NCI-H2029 treated with DMSO at 0.1 percent for 48 hours (cell line): ENCODE measurements around the gene OAF.
"Not testable (repeated sequence)": the region's sequence is repeated elsewhere in the genome, so short reads cannot be mapped to it uniquely, and the experiment has no call there.

Experiments
- DNase-seq: peaks from one replicate; lab custom pipeline; 2025; lab: John Stamatoyannopoulos, UW

The OAF gene

DNA sequence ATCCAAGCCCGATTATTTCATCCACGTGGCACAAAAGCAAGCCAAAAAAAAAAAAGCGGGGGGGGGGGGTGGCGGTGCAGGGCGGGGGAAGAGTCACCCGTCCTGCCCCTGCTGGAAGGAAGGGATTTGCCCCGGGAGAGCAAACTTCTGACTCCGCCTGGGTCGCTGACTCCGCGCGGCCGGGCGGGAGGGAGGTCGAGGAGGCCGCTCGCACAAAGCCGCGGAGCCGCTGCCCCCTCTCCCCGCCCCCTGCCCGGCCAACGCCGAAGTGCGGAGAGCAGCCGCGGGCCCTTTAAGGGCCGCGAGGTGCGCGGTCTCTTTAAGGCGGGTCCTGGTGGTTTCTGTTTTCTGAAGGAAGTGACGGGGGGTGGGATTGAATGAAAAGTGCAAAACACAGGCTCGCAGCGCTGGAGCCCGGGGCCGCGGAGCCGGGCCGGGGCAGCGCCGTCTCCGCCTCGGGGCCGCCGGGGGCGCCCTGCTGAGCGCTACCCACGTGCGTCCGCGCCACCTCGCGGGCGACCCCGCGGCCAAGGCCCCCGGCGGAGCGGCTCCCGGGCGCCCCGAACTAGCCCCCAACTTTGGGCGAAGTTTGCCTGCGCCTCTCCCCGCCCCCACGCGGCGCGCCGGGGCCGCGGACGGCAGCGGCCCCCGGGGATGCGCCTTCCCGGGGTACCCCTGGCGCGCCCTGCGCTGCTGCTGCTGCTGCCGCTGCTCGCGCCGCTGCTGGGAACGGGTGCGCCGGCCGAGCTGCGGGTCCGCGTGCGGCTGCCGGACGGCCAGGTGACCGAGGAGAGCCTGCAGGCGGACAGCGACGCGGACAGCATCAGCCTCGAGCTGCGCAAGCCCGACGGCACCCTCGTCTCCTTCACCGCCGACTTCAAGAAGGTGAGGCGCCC is at the start of gene OAF:
TSS of gene OAF (plus strand) at position 407 of the 896 bp plus-strand sequence. CDS start at position 655, 248 bp downstream.
- DNase-seq: no peak

DNA sequence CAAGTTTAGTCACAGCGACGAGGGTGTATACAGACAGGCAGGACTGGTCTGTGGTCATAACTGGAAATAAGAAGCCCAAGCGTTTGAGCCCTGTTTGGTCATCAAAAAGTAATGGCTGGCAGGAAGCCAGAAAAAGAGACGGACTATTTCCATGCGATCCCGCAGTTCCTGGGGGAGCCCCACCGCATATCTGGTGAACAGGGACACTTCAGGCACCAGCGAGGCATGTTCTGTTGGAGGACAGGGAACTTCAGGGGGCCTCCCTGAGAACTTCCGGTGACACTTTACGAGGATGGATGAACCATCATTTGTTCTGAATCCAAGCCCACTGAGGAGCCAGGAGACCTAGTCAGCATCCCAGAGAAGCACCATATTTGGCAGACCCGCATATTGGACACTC is 43.2 kb upstream of the OAF start:
- no peak for DNase-seq

DNA sequence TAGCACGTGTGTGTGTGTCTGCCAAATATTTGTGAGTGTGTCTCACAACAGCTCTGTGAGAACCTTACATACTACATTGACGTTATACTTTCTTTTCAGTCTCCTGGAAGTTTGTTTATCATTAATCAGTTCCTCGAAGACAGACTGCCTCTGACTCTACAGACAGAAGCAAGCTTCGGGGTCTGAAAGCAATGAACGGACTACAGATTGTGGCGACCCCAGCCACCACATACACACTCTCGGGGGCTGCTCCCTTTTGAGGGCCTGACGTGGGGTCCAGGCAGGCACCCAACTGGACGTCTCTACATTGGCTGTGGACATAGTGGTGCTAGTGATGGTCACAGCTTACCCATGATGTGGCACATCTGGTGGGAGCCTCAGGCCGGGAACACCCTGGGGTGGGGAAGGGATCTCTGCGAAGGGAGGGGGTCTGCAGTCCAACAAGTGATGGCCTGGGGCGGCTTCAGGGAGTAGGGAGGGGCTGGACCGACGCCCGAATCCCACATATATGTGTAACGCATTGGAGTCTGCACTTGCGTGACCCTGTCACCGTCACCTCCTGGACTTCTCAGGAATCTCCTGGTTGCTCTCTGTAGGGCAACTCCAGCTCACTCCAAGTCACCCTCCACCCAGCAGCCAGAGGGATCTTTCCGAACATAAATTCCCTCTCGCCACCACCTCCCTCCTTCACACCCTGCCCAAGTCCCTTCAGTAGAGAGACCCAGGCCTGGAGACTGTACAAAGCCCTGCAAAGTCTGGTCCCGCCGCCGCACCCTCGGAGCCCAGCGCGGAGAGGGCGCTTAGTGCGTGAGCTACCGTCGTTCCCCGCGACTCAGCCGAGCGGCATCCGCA is 42.5 kb upstream of the OAF start:
- DNase-seq: no peak

DNA sequence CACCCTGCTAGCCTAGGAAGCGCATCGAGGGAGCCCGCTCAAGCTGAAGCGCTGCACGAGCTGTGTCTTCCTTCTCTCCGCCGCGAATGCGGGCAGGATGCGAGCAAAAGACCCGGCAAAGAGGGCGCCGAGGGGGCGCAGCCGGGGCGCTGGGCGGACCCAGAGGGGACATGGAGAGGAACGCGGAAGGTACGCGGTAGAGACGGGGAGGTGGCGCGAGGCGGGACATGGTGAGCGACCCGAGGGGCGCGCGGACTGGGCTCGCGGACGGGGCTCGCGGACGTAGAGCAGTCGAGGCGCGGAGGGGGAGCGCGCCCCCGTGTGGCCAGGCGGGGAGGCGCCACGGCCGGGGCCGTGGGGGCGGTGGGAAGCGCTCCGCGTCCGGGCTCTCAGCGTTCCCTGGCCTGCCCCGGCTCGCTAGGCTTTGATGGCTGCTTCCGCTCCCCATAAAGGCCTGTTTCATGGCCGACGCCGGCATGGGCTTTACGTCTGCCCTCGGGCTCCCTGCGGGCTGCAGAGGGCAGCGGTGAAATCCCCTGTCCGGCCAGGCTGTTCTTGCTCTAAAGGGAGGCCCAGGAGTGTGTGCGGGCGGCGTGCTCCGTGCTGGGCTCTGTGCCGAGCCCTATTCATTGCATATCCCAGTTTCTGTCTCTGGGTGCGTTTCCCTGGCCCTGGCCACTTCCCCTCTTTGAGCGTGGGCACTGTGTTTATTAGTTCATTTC is 41.7 kb upstream of the OAF start:
- no peak for DNase-seq

DNA sequence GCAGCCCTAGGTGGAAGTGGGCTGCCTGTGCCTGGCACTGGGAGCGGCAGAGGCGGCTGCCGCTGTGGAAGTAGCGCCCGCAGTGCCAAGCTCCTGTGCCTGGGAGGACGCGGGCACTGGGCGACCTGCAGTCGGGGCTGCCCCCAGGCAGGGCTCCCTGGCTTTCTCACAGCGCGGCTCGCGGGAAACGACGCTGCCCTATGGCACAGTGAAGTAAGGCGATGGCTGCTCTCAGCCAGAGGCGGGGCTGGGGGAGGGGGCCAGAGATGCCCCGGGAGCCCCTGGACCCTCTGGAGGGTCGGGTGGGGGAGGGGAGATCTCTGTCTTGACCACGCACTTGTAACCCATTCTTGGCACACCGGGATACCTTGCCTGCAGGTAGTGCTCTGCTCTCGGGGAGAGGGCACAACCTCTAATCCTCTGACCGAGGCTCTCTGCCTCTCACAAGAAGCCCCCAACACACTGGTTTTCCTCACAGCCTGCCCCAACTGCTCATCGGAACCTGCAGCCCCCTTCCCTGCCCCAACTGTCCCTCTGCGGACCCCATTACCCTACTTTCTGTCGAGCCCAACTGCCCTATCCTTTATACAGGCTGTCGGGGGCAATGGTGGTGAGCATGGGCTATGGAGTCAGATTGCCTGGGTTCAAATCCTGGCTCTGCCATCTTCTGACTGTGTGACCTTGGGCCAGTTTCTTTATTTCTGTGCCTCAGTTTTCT is 40.7 kb upstream of the OAF start:
- no peak for DNase-seq

DNA sequence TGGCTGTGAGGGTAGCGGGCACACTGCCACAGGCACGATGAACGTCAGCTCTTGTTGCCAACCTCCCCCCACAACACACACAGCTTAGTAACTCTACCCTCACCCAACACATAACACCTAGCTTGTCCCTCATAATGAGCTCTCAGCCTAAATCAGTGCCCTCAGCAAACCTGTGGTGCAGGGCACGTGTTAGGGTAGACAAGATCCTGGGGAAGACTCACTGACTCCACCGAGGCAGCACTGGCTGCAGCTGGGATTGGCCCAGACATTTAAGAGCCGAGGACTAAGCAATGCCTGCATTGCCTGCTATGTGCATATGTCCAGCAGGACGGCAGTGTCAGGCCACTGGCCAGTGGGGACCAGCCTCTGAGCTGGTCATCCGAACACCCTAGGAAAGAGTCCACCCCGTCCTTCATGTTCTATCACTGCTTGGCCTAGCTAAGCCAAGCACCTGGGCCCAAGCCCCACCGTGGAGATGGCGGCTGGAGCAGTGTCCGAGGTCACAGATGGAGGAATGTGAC is 40.0 kb upstream of the OAF start:
- no peak for DNase-seq

DNA sequence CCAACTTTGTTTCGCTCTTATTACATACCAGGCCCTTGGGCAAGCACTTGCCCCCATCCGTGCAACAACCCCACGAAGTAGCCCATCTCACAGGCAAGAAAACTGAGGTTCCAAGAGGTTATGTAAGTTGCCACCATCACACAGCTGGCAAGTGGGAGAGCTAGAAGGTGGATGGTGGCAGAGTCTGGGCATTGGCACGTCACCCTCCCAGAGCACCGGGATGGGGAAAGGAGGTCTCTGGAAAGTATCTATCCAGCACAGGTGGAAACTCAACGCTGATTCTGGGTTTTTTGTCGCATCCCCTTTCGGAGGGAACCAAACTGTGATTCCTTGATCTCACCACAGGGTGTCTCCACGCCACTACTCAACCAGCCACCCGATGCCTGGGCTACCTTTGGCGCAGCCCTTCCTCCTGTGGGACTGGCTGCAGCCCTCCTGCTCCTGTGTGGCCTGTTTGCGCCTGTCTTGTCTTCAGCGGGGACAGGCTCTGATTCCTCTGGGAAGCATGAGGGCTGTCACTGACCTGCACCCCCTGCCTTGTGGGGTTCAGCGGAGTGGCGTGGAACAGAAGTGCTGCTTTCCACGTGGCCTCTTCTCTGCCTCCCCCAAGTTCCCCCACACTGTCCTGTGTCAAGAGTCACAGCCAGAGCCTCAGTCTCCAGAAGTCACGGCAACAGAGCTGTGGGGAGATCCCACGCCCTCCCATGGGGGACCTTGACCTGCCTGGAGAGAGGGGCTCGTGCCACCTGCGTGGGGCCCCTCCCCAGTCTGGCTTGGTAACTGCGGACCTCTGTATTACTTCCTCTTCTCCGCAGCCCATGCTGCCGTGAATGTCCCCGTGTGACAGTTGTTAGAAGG is 38.5 kb upstream of the OAF start:
- peak; percentile 36 for DNase-seq

DNA sequence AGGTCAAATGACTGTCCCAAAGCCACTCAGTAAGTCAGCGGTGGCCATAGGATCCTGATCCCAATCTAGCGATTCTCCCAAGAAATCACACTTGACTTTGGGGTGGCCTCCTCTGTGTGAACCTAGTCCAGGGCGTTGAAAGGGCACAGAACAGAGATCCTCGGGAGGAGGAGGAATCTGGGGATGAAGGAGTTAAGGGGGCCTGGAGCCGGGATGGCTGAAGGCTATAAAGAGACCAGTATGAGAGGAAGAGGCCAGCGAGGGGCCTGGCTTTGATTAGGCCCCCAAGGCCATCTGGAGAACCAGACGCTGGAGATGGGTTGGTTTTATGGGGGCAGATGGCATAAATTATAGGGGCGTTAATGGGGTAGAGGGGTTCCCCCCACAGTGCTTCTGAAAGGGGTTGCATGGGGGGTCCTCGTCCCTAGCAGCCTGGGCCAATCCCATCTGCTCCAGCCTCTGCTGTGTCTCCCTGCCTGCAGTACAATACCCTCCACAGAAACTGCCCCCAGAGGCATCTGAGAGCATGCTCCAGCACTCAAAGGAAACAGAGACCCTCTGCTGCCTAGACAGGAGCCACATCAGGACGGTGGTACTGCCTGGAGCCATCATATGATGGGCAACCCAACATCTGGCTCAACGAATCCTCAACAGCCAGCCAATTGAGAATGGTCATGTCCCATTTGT is 37.7 kb upstream of the OAF start:
- no peak for DNase-seq

DNA sequence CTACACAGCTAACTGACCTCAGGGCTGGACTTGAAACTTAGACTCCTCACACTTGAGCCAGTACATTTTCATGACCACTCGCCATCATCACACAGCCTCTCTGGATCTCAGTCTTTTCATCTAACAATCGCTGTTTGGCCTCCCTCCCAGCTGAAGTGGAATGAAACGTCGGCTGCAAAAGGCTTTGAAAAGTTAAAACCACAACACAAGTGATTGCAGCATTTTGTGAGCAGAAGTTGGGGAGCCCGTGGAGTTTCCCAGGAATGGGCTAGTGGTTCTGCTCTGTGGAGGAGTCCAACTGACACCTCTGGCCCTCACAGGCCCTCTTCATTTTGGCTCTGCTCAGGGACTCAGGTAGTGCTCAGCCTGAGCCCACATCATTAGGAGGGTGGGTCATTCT is 37.0 kb upstream of the OAF start:
- no peak for DNase-seq

DNA sequence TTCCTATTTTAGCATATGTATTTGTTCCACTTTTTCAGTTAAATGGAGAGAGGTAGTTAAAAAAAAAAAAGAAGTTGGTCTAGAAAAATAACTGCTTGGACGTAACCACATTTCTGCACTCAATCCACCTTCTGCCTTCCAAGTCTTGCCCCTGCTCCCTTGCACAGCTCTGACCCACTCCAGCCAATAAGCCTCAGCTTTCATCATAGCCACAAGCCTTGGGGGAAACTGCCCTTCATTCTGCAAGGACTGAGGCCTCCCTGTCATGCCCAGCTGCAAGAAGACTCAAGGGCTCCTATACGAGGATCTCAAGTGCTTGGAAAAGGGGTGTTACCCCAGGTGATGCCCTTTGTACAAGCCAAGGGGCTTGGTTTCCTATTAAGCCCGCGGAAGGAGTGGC is 36.0 kb upstream of the OAF start:
- DNase-seq: no peak

DNA sequence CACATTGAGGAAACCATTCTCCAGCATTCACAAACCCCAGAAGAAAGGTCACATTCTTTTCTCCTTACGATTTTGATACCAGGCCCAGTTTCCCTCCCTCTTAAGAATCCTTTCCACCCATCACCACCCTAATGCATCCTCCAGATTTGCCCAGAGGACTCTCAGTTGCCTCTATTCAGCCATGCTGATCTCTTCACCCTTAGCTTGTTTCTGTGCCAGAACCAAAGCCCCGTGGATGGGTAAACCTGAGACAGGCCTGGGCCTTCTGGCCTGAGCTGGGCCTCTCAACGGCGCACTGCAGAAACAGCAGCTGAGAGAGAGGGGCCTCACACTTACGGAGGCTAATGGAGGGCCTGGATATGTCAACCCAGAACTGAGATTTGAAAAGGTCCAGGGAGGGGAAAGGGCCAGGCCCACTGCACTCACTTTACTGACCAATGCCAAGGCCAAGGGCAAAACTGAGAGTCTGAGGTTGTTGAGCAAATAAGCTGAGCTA is 32.2 kb upstream of the OAF start:
- DNase-seq: no peak

DNA sequence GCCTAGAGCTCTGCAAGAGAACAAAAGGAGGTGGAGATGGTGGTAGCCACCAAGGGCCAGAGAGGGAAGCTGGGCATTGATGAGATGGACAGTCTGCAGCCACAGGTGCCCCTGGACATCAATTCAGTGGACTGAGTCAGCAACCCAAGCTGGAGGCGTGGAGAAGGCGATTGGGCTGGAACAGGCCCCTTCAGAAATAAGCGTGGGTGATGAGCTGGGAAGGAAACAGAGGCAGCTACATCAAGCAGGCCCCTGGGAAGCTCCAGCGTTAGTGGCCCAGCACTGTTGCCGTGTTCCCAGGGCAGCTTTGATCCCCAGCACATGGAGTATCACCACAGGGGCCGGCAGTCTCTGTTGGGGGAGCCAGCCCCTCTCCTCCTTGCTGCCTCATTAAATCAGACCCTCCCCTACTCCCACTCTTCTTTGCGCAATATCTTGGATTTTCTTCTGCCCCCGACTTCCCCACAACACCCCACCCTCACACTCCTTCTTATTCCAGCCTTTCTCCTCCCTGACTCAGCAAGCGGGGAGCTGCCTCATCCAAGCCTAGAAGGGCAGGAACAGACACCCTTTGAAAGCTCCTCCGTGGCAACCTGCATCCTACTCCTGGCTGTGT is 31.7 kb upstream of the OAF start:
- no peak for DNase-seq

DNA sequence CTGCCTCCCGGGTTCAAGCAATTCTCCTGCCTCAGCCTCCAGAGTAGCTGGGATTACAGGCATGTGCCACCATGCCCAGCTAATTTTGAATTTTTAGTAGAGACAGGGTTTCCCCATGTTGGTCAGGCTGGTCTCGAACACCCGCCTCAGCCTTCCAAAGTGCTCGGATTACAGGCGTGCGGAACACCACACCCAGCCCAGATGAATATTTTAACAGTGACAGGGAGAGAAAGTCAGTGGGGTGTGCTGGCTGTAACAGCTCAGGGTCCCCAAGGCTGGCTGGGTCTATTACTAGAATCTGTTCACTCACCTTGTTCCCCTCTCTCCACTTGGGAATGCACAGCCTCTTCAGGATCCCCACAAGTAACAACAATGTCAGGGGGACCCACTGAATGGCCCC is 30.8 kb upstream of the OAF start:
- not testable (repeated sequence) for DNase-seq

DNA sequence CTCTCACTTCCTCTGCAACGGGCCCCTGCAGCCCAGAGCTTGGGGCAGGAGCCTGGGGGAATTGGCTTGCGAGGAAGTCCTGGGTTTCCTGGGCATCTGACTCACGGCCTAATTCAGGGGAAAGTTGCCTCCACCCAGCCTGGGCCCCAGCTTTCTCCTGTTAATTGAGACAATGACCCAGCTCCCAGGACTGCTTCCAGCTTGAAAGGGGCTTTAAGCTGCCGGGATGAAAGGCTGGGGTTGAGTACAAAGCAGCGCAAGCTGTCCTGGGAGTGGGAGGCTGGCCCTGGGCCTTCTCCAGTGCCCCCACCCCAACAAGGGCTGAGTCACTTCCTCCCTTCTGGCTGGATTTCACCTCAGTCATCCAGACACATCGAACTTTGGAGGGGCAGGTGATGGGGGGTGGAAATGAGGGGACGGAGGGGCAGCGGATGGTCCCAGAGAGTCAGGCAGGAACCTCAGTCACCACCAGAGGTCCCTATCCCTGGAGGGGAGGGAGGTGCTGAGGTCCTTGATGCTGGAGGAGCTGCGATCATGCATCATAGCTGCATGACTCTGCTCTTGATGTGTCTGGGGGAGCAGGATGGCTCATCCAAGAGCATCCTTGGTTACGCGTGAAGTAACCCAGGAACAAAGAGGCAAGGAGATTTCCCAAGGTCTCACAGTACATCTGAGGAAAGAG is 30.1 kb upstream of the OAF start:
- DNase-seq: no peak

DNA sequence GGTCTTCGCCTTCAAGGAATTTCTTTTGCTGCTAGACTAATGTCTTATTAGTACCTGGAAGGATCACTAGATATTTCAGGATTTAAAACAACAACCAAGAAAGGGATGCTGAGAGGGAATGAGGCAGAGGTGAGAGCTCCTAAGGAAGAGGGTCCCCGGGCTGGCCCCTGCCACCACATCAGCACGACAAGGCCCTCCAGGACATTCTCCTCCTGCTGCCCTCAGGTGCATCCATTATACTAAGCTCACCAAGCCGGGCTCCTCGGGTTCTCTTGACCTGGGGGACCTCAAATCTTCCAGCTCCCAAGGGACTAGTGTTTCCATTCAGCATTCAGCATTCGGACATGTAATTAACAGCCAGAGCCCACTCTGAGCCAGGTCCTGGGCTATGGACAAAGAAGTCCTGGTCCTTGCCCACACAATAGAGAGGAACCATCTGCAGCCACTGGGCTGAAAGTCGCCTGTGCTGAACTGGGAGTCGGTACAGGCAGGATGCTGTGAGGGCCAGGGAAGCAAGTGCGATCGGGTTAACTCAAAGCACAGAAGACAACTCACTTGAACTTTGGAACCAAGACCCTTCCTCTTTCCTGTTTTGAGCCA is 29.4 kb upstream of the OAF start:
- no peak for DNase-seq

DNA sequence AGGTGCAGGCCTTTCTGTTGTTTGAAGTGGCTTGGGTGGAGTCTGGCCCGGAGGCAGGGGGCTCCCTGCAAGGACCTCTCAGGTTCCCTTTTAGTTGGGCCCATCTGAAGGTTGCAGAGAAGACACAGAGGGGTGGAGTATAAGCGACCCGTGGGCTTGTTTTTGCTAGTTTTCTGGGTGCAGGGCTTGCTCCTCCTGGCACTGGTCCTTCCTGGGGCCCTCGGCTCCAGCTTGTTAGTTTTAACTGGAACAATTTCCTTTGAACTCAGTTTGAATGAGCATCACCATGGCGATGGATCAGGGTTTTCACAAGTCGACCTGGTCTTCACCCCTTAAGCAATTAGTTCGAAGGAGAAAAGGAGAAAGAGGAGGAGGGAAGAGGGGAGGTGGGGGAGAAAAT is 28.5 kb upstream of the OAF start:
- DNase-seq: no peak

DNA sequence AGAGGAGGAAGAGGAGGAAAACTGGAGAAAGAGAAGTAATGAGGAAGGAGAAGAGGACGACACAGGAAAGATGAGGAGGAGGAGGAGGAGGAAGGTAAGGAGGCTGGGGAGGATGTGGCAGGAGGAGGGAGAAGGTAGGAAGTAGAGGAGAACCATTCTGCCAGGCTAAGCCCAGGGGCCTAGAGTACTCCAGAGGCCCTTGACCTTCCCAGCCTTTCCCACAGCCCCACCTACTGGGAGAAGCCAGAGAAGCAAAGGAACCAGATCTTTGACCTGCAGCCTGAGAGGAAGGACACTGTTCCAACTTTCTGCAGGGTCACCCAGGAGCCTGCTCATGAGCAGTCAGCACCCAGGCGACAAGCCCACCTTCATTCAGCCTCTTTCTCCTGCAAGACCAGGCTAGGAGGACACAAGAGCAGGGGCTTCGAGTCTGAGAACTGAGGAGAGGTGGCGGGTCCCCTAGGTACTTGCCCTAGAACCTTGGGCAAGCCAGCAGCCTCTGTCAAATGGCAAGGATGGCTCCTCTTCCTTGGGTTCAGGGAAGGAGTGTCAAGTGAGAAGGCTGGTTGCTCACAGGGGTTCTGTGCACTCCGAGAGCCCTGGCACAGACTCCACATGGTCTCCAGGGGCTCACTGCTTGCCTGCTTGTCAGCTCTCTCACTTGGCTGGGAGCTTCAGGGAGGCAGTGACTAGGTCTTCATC is 27.9 kb upstream of the OAF start:
- DNase-seq: no peak

DNA sequence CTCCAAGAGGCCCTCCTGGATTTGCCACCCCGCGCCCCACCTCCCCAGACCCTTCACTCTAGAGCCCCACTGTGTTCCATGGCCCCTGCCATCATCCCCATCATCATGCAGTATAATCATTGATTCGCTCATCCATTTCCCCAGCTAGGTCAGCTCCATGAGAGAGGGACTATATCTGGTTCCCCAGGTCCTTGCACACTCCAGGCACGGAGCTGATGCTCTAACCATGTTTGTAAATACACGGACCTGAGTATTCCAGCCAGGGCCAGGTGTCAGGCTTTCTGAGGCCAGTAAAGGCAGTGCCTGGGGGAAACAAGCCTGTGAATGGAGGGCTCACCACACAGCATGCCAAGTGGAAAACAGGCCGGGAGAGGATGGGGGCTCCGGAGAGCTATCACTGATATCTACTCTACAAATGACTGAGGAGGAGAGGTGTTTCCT is 27.1 kb upstream of the OAF start:
- DNase-seq: no peak
